Sigmoid colon (tissue), 4 donors: ENCODE measurements around the gene CIART.
"Not testable (repeated sequence)": the region's sequence is repeated elsewhere in the genome, so short reads cannot be mapped to it uniquely, and the experiment has no call there.

ENCODE experiments used
- CTCF ChIP-seq, 4 experiments: fragments of 450-650 bp in 3 of 4; fragments of 200-600 bp in 1 of 4; IDR thresholded peaks; one replicate each; pipeline ENCODE4 v1.5.1; 2016 to 2019; ENCODE audit warnings: antibody characterized with exemption in 4 of 4, mild to moderate bottlenecking in 3 of 4, moderate library complexity in 2 of 4
- EP300 ChIP-seq, 4 donors: sonication (generic); formaldehyde crosslinking; IDR thresholded peaks; one replicate each; pipeline ENCODE4 v1.6.1; 2017; ENCODE audit warnings: antibody characterized with exemption in 4 of 4
- POLR2A ChIP-seq, 2 donors: fragments of 450-650 bp; IDR thresholded peaks; one replicate each; pipeline ENCODE4 v1.6.1; 2016; ENCODE audit warnings: antibody characterized with exemption in 2 of 2, mild to moderate bottlenecking in 2 of 2, moderate library complexity in 2 of 2
- POLR2AphosphoS5 ChIP-seq, 4 donors: sonication (generic); formaldehyde crosslinking; IDR thresholded peaks; one replicate each; pipeline ENCODE4 v1.6.1; 2017; ENCODE audit warnings: antibody characterized with exemption in 4 of 4

- TF ChIP-seq EP300, CTCF, POLR2AphosphoS5, POLR2A (IDR thresholded peaks at IDR 0.05): not testable (repeated sequence)
Observed at GRCh38 chr1:150237176-150237575, 45.2 kb upstream of the CIART start.
